Fibroblast of the conjunctiva (primary cell): Measurements from ENCODE around the gene RGS19.

ENCODE experiments used
- DNase-seq: peaks from one replicate; pipeline ENCODE4 v3.0.0-alpha.2; 2010; ENCODE audit warnings: low read depth

The RGS19 gene

GRCh38 chr20:64107736-64108457 lies 28.6 kb upstream of the RGS19 start:
- DNase-seq: no peak

- DNase-seq: no peak
These were observed 27.8 kb upstream of the RGS19 start, which contains the start of gene NPBWR2 for GRCh38 chr20:64106981-64107735. NPBWR2 (minus strand) TSS chr20:64107565; CDS start chr20:64106831, 734 bp downstream.

DNA sequence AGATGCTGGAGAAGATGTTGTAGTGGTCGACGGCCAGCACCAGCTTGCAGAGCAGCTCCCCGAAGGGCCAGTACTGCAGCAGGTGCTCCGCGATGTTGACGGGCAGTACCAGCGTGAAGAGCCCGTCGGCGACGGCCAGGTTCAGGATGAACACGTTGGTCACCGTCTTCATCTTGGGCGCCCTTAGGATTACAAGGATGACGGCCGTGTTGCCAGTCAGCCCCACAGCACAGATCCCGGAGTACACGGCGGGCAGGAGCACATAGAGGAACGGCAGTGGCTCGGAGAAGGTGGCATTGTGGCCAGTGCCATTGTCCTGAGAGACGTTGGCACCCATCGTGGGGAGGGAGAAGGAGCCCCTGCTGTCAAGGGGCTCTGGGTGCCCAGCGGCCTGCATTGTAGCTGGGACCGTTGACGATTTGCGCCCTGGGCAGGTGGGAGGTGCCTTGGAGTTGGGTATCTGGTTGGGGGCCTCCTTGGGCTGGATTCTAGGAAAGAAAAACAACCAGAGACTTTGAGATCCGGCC lies 27.2 kb upstream of the RGS19 start:
- no peak for DNase-seq

- DNase-seq: no peak
These were observed 26.6 kb upstream of the RGS19 start for GRCh38 chr20:64105846-64106434.

DNA sequence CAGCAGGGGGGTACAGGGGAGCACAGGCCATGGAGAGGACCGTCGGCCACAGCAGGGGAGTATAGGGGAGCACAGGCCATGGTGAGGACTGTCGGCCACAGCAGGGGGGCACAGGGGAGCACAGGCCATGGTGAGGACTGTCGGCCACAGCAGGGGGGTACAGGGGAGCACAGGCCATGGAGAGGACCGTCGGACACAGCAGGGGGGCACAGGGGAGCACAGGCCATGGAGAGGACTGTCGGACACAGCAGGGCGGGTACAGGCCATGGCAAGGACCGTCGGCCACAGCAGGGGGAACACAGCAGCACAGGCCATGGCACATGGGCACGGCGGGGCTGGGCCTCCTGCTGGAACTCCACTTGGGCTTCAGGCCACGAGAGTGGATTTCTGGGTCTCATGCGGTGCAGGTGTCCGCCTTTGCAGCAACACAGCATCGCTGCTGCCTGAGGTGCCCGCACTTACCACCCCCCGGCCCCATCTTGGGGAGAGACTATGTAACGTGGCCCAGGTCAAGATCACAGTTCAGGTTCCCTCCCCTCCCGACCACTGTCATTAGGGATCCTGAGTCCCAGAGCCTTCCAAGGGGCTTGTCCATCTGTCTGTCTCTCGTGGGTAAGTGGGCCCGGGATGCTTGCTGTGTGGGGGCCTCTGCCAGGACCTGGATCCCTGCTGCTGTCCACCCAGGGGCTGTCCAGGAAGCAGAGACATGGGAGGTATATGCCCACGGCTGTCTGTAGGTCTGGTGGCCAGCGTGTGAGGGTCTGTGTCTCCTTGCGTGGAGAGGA lies 25.5 kb upstream of the RGS19 start:
- no peak for DNase-seq

- no peak for DNase-seq
These were observed 24.8 kb upstream of the RGS19 start for GRCh38 chr20:64103871-64104666.

DNA sequence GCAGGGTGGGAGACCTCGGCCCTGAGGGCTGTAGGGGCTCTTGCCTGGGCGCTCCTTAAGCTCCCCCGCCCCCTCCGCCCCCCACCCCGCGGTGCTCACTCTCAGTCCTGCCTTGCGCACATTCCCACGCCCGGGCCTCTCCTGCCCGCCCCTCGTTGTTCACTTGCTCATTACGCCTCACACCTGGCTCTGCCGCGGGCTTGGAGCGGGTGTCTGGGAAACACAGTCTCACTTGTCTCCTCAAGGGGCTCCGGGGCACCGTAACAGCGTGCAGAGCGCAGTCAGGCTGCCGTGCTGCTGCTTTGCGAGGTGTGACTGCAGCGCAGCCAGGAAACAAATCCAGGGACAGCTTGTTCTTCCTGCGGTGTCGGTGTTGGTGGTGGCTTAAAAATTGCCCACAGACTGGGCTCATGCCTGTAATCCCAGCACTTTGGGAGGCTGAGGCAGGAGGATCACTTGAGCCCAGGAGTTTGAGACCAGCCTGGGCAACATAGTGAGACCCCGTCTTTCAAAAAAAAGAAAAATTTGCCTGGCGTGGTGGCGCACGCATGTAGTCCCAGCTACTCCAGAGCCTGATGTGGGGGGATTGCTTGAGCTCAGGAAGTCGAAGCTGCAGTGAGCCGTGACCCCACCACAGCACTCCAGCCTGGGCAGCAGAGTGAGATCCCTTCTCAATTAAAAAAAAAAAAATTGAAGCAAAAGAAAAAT lies 23.5 kb upstream of the RGS19 start:
- DNase-seq: no peak

DNA sequence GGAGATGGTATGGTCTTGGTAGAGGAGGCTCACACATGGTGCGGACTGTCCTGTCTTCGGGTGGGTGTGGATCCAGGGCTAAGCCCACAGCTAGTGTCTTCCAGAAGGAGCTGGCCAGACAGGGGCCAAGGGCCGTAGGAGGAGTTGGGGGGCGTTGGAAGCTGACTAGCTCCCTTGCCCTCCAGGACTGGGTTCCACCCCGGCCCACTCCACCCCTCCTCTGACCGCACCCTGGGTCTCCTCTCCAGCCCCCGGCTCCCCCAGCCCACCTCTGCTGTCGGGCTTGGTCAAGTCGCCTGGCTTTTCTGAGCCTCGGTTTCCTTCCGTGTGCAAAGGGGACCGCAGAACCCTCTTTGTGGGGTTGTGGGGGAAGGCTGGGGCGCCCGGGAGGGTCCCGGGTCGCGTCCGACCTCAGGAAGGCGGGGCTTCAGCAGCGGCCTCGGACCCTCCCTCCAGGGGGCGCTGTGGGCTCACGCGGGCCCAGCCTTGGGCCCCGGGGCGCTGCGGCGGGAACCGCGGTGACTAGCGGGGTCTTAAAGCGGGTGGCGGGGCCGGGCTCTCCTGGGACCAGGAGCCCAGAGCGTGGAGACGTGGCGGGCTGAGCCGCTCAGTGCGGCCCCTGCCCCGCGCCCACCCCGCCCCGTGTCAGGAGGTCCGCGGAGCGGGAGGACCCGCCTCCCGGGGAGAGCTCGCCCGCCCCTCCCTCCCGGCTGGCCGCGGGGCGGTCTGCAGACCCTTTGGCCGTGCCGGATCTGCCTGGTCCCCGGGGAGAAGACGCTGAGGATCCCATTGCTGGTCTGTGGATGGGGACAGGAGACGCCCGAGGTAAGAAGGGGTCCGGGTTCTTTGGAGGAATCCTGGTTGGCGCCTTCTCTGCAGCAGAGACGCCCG lies 22.7 kb upstream of the RGS19 start:
- DNase-seq: no peak

DNA sequence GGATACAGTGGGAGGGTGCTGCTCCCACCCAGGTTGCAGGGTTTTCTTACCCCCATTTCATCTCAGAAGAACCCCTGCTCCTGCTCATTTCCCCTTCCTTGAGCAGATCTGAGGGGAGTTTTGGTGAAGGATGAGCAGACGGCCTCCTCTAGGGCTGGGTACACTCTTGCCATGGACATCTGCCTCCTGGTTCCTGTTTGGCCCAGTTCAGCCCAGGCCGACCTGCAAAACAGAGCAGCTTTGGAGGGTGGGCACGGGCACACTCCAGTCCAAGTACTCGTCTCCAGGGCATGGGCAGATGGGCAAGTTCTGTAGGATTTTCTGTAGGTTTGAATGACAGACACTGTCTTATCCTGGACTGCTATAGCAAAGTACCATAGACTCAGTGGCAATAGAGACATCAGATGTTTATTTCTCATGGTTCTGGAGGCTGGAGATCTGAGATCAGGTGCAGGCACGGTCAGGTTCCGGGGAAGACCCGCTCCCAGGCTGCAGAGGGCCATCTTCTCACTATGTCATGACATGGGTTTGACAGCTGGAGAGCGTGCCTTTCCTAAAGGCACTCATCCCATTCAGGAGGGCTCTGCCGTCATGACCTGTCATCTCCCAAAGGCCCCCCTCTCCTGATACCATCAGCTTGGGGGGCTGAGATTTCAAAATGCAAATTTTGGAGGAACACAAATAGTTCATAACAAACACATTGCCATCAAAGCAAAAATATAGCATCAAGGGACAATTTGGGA lies 21.8 kb upstream of the RGS19 start:
- DNase-seq: no peak

- no peak for DNase-seq
These were observed 21.2 kb upstream of the RGS19 start for GRCh38 chr20:64100566-64100888.

DNA sequence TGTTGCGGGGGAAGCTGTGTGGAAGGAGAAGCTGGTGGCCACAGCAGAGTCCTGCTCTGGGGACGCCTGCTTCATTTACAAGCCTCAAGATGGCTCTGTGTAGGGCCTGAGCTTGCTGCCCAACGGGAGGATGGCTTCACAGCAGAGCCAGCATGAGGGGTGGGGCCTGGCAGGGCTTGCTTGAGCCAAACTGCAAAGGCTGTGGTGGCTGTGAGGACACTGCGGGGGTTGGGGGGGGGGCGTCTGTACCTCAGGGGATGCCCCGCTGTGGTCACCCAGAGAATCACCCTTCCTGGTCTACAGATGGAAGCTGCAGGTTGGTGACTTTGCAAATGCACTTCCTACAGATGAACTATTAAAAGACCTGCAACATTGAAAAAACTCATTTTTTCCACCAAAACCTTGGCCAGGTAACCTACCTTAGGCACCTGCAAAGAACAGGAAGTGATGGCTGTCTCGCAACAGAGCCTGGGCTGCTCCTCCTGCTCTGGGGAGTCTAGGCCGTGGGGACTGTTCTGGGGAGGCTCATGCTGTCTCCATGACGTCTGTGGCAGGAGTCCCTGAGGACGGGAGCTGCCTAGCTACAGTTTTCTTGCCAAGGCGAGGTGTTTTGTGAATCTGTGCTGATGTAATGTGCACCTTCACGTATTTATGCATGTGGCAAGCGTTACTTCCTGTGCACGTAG lies 20.7 kb upstream of the RGS19 start:
- DNase-seq: no peak

- no peak for DNase-seq
These were observed 19.9 kb upstream of the RGS19 start for GRCh38 chr20:64099086-64099786.

GRCh38 chr20:64098471-64099013 lies 19.2 kb upstream of the RGS19 start:
- DNase-seq: no peak

DNA sequence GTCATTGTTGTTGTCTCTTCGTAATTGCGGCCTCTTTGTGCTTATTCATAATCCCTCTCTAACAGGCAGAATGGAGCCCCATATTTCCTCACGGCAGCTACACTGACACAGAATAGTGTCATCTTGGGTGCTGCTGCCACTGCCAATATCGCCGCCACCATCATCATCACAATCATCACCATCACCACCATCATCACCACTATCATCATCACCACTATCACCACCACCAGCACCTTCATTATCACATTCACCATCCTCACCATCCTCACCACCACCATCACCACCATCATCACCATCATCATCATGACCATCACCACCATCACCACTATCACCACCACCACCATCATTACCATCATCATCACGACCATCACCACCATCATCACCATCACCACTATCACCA lies 17.2 kb upstream of the RGS19 start:
- no peak for DNase-seq

DNA sequence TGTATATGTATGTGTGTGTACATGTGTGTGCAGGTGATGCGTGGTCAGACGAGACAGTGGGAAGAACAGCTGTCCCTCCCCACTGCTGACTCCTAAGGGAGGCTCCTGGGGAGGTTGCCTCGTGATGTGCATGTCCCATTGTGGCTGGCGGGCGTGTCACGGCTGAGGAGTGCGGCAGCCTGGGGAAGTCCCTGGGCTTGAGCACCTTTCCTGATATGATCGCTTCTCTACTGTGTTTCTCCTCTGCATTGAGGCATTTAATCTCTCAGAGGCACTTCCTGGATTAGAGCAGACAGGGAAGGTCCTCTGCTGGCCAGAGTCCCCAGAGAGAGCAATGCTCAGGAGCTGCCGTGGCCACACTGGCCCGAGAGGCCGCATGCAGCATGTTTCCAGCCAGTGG lies 16.6 kb upstream of the RGS19 start:
- DNase-seq: no peak

DNA sequence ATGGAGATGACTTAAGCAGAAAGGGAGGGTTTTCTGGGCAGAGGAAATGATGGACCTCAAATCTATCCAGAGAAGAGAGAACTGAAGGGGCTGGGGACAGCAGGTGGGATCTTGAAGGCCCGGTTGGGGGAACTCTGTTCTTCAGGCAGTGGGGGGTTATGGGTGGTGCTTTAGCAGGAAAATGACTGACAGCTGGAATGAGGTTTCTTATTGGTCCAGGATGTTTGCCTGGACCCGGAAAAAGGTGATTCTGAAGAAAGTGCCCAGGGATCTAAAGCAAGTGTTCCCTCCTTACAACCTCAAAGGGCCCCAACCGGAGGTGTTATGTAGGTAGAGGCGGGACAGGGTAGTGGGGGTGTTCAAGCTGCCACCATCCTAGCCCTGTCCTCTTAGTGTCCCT lies 16.1 kb upstream of the RGS19 start:
- DNase-seq: no peak

- DNase-seq: no peak
These were observed 13.7 kb upstream of the RGS19 start for GRCh38 chr20:64093013-64093503.
